CD4-positive, alpha-beta T cell treated with Interleukin-21 for 1 hour (primary cell): ENCODE measurements around the gene OPCML.

Experiments used
- DNase-seq: peaks from one replicate; pipeline ENCODE4 v3.0.0-alpha.2; 2020

The OPCML gene

GRCh38 chr11:132636523-132636922 lies 895.8 kb downstream of the OPCML start:
- no peak for DNase-seq

GRCh38 chr11:132632641-132633124 lies 899.6 kb downstream of the OPCML start:
- DNase-seq = no peak

DNA sequence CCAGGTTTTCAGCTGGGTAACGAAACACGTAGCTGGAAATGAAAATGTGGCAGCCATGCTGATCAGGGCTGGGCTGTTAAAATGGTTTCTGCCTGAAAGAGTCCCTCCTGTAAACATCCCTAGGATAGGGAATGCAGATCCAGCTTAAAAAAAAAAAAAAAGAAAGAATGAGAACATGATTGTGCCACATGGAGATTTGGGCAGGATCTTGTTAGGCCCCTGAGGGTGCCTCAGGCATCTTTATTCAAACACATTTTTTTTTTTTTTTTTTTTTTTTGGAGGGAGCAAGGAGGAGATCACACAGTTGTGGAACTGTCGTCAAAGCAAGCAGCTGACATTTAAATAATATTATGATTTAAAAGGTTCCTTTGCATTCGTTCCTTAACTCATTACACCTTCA lies 900.3 kb downstream of the OPCML start:
- DNase-seq = no peak

DNA sequence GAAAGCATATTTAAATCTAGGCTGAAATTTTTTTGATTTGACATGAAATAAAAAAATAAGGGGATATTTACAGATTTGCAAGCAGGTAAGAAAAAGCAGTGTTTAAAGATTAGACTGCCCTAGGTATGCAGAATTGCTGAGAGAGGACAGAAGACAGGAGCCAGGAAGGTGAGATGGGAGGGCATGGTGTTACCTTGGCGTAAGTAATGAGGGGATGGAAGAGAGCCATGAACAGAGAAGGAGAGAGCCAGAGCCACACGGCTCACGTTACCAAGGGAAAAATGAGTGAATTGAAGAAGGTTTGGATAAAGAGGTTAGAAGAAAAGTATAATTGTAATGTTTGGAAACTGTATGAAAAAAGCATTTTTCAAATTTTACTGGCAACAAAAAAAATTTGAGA lies 904.3 kb downstream of the OPCML start:
- DNase-seq = no peak

DNA sequence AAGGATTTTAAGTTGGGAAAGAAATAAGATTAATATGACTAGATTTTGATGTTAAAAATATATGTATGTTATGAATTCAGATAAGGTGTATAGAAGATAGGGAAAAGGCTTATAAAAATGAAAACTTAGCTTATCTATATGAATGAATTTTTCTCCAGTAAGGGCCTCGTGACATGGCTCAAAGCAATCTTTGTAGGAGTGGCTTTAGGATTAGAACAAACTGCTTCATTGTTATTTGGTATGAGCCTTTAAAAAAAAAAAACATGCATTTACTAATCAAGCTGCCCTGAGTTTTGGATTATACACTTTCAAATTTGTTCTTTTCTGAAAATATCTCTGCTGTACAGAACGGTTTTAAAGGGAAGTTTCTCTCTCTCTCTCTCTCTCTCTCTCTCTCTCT lies 905.9 kb downstream of the OPCML start:
- no peak for DNase-seq

DNA sequence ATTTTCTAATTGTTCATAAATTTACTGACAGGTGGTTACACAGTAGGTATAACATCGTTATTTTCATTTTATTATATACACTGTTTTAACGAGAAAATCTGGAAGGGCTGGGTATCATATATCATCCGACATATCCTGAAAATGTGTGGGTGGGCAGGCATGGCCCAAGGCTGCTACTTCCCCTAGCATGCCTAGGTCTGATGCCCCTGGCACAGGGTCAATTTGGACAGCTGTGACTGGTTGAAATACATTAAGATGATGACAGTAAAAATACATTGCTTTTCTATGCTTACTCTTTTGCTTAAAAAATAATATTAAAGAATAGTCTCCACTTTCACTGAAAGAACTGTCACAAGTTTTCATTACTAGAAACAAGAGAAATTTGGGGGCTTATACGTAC lies 908.8 kb downstream of the OPCML start:
- no peak for DNase-seq

DNA sequence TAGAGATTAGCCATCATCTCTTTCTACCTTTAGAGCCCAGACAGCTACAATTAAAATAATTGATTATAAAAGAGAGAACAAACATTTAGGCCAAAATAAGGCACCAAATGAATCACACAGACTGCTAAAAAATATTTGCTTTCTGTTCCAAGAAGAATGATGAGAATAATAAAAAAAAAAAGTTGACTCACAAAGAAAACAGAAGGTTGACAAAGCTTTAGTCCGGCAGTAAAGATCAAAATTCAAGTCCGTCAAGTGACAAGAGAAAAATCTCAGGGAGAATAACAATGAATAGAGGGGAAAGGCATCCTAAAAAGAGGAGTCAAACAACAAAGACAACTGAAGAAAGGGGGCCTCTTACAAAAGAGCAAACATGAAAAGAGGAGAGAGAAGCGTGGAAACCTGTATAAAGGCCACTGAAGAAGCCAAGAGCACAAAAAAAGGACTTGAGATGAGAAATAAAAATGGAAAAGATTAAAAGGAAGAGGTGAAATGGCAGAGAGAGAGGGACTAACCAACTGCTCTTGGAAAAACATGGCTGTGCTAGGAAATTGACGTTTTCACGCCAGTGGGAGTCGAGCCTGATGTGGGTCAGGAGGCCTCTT lies 910.2 kb downstream of the OPCML start:
- no peak for DNase-seq

- no peak for DNase-seq
Measured at GRCh38 chr11:132620423-132620822, 911.9 kb downstream of the OPCML start.

- no peak for DNase-seq
Measured at GRCh38 chr11:132610791-132611190, 921.5 kb downstream of the OPCML start.

DNA sequence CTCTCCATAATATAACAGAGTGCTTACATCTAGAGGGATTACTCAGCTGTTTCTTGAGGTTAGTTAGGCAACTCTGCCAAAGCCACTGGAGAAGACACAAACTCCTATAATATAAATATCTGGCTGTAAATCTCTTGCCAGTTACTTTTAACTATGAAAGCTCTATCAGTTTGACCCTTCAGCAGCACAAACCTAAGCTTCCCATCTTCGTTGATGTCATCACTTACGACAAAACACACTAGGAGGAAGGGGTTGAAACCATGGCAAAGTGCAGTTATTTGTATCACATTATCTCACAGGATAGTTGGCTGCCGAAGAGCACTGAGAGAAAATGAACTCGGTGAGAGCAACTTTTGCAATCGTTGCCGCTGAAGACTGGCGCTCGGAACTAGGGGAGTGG lies 922.1 kb downstream of the OPCML start:
- no peak for DNase-seq

DNA sequence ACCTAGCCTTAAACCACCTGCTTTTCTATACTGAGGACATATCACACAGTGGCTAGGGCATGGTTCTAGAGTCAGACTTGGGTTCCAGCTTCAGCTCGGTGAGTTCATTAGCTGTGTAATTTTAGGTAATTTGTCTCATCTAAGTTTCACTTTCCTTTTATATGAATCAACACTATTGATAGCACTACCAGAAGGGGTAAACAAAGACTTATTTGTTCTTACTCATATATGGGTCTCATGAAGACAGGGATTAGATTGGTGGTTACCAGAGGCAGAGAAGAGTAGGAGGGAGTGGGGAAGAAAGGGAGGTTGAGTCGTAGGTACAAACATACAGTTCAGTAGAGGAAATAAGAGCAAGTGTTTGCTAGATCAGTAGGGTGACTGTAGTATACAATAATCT lies 924.7 kb downstream of the OPCML start:
- no peak for DNase-seq

- no peak for DNase-seq
Measured at GRCh38 chr11:132605825-132606570, 926.3 kb downstream of the OPCML start.

- no peak for DNase-seq
Measured at GRCh38 chr11:132604431-132604830, 927.9 kb downstream of the OPCML start.

GRCh38 chr11:132601875-132602274 lies 930.4 kb downstream of the OPCML start:
- DNase-seq = no peak

GRCh38 chr11:132595711-132596134 lies 936.6 kb downstream of the OPCML start:
- no peak for DNase-seq

- no peak for DNase-seq
Measured at GRCh38 chr11:132595246-132595645, 937.1 kb downstream of the OPCML start.

DNA sequence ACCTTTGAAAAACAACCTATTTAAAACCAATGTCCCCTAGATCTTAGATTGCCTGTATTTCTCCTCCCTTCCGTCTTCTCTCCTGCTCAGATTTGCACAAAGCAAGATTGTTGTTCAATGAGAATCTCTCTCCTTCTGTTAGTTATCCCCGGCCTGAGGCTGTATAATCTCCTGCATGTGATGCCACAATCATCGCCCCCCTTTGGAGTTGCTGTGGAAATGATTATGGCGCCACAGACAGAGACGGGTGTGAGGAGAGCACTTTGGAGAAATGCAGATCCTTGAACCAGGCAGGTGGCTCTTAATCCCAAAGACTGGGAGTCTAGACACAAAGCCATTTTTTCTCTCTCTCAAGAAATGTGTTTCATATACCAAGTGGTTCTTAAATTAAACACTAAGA lies 941.3 kb downstream of the OPCML start:
- DNase-seq = no peak

DNA sequence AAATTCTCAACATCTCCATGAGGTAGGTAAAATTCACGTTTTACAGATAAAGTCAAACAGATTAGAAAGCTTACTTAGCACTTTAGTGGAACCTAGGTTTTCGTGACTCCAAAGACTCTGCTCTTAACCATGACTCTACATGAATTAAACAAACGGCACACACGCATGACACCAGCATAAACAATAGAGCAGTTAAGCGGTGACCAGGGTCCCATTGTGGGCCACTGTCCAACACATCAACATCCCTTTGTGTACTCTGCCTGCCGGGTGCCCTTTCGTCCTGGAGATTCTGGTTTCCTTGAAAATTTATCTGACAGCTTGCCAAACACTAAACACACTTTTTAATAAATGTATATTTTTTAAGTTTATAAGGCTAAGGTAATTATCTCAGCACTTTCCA lies 941.7 kb downstream of the OPCML start:
- no peak for DNase-seq

DNA sequence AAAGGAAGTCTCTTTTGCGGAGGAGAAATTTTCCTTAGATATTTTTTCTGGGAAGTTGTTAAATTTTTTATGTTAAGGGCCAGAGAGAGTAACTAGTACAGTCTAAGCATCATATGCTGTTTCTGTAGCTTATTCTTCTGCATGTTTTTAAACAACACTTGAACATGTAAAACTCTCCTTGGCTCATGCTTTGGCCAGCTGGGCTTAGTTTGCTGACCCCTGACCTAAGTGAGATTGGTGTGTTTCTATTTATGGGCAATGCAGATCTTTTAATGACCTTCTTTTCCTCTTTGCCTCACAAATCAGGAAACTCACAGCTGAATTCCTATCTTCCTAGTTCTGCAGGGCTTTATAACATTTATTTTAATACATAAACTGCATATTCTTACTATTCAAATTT lies 942.5 kb downstream of the OPCML start:
- DNase-seq = no peak

- DNase-seq = no peak
Measured at GRCh38 chr11:132588366-132588765, 943.9 kb downstream of the OPCML start.

DNA sequence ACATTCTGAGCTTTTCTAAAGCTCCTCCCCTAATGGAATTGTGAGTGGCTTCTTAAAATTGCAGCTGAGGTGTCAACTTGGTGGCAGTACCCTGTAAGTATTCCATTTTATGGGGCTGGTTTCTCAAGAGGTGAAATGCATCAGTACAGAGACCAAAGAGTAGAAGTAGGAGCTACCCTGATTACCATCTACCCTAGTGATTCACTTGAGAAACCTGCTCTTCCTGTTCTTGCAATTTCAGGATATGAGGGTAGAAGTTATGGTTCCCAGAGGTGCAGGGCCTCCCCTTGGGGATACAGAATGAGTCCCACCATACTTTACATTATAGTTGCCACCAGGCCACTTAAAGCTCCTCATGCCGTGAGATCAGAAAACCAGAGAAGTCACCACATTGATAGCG lies 944.6 kb downstream of the OPCML start:
- DNase-seq = no peak

DNA sequence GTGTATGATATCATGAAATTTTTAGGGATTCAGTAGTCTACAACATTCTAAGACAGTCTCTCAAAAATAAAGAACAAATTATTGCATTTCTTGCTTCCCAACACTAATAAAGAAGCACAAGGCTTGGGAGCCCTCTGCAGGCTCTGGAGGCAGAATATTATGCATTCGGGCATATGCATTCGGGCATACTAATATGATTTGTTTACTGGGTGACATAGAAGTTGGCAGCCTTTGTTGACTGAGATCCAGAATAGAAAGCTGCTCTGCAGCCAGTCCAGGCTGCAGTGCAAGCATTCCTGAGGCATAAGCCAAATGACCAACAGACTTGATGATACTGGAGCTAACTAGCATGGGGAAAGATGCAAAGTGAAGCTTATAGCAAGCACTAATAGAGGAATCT lies 945.5 kb downstream of the OPCML start:
- no peak for DNase-seq

DNA sequence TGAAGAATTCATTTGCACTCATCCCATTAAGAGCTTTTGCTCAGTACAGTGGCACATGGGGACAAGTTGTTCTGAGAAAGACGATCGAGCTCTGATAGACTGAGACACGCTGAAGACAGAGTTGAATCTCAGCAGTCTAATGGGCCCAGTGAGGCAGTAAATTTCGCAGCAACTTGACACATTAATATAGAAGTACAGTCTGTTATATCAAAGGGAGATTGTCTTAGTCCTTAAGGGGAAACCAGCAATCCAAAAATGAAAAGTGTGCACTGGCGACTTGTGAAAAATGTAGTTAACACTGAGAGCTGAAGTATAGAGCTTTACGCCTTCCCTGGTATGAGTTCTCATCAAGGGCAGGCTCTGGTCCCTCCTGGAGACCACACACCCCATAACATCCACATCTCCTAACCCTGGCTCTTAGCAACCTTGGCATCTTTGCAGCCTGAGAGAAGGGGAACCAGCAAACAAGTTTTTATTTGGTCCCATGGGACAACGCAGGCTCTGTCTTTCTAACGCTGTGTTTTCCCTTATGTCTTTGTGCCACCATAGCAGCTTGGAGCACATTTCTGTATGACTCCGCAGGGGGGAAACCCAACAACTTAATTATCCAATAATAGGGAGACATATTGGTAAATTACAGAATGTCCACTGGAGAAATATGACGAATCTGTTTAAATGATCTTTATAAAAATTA lies 952.5 kb downstream of the OPCML start:
- DNase-seq = no peak

GRCh38 chr11:132579136-132579535 lies 953.2 kb downstream of the OPCML start:
- DNase-seq = no peak
